ENCODE measurements around the gene SLC35F3.

SLC35F3 gene

DNA sequence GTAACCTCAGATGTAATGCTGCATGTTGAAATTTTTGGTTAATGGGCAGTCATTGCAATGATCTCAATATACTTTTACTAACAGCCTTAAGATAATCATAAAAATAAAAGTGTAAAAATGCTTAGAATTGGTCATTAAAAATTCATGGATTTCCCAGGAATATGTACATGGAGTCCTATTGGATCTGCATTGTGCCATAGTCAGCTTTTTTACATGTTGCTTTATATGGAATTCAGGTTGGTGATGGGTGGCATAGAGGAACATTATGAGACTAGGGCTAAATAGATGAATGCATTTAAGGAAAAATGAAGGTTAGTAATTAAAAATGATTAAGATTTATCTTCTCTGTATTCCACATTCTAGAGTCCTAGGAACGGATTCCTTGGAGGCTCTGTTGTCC is 103.2 kb downstream of the SLC35F3 start:
- DNase-seq (ENCODE audit: low read depth), result no peak
- no peak overlapping the region for H3K4me3 ChIP-seq (ENCODE audit: low read depth, low read length)

- DNase-seq (ENCODE audit: low read depth), result no peak
- H3K4me3 ChIP-seq (ENCODE audit: low read depth, low read length), result no peak overlapping the region
Observed at GRCh38 chr1:234008591-234008990, 104.1 kb downstream of the SLC35F3 start.

- DNase-seq (ENCODE audit: low read depth), result no peak
Observed at GRCh38 chr1:234009668-234010067, 105.2 kb downstream of the SLC35F3 start.

DNA sequence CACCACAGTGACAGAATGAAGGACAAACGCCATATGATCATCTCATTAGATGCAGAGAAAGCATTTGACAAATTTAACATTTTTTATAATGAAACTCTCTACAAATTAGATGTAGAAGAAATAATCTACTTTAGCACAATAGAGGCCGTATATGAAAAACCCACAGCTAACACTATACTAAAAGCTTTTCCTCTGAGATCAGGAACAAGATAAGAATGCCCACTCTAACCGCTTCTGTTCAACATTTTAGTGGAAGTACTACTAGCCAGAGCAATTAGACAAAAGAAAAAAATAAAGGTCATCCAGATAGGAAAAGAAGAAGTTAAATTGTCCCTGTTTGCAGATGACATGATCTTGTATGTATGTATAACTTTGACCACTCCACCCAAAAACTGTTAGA is 109.7 kb downstream of the SLC35F3 start:
- no peak for DNase-seq (ENCODE audit: low read depth)
- H3K4me3 ChIP-seq (ENCODE audit: low read depth, low read length), result no peak overlapping the region

More at GRCh38 chr1:234009668-234010067, 105.2 kb downstream of the SLC35F3 start:
- H3K4me3 ChIP-seq (ENCODE audit: low read depth, low read length), result no peak overlapping the region

- no peak overlapping the region for H3K4me3 ChIP-seq (ENCODE audit: low read depth, low read length)
- no peak for DNase-seq (ENCODE audit: low read depth)
Observed at GRCh38 chr1:234018816-234019215, 114.3 kb downstream of the SLC35F3 start.

- no peak overlapping the region for H3K4me3 ChIP-seq (ENCODE audit: low read depth, low read length)
- no peak for DNase-seq (ENCODE audit: low read depth)
Observed at GRCh38 chr1:234019387-234019786, 114.9 kb downstream of the SLC35F3 start.

DNA sequence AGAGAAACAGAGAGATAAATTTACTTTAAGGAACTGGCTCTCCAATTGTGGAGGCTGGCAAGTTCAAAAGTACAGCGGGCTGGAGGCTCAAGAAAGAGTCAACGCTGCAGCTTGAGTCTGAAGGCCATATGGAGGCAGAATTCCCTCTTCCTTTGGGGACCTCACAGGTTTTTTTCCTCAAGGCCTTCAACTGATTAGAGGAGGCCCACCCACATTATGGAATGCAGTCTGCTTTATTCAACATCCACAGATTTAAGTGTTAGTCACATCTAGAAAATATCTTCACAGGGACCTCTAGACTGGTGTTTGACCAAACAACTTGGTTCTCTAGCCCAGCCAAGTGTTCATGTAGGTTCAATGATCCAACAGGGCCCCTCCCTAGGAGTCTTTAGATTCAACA is 117.8 kb downstream of the SLC35F3 start:
- DNase-seq (ENCODE audit: low read depth), result no peak
- H3K4me3 ChIP-seq (ENCODE audit: low read depth, low read length), result no peak overlapping the region

DNA sequence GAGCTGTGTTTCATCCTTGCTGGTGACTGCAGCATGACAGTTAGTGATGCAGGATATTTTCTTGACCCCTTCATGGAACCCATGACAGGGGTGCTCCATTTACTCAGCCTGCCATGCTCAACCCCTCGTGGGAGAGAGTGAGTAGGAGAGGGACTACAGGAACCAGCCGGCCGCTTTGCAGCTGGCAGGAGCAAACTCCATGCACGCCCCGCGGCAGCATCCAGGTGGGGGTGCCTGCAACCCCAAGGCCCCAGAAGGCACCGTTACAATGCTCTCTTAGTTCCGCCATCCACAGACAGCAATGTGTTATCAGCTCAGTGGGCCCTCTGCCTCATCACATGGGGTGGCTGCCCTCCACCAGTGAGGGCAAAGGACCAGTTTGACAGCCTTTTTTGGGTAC is 135.1 kb downstream of the SLC35F3 start:
- no peak for DNase-seq (ENCODE audit: low read depth)

GRCh38 chr1:234040446-234041317 is 136.2 kb downstream of the SLC35F3 start:
- no peak for DNase-seq (ENCODE audit: low read depth)
- H3K4me3 ChIP-seq (ENCODE audit: low read depth, low read length), result no peak overlapping the region

More for the DNA sequence above, 135.1 kb downstream of the SLC35F3 start:
- no peak overlapping the region for H3K4me3 ChIP-seq (ENCODE audit: low read depth, low read length)

- H3K4me3 ChIP-seq (ENCODE audit: low read depth, low read length), result no peak overlapping the region
- no peak for DNase-seq (ENCODE audit: low read depth)
Observed at GRCh38 chr1:234044079-234044478, 139.6 kb downstream of the SLC35F3 start.

DNA sequence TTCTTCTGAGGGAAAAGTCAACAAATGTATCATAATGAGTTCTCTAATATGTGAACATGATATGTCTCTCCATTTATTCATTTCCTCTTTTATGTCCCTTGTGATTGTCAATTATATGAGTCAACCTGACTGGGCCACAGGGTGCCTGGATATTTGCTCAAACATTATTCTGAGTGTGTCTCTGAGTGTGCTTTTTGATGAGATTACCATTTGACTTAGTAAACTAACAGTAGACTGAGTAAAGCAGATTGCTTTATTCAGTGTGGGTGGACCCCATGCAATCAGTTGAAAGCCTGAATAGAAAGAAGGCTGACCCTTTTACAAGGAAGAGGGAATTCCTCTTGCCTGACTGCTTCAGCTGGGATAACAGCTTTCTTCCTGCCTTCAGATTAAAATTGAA is 142.6 kb downstream of the SLC35F3 start:
- no peak overlapping the region for H3K4me3 ChIP-seq (ENCODE audit: low read depth, low read length)
- DNase-seq (ENCODE audit: low read depth), result no peak

GRCh38 chr1:234062166-234062565 is 157.7 kb downstream of the SLC35F3 start:
- DNase-seq (ENCODE audit: low read depth), result no peak
- no peak overlapping the region for H3K4me3 ChIP-seq (ENCODE audit: low read depth, low read length)

DNA sequence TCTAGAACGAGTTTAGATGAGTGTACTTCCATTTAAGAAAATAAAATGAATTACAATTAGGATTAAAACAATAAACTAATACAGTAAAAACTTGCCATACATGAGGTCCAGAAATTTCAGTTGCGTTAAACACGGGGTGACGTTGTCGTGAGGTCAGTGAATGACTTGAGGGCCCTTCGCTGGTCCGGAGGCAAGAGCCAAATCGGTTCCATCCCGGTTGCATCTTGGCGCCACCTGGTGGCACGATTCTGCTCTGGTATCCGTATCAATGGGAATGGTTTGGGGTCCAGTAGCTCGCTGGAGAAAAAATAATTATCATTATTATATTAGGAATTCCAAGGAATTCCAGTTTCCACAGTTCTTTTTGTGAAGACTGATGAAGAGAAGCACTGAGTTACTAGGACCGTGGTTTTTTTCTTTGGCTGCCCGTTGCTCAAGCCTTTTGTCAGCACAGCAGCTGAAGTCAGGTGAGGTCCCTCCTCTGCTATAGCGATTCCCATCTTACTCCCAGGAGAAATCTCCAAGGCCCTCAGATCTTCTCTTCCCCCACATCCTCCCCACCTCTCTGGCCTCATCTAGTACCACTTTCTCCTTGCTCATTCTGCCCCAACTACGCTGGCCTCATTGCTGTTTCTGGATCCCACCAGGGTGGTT is 161.4 kb downstream of the SLC35F3 start:
- DNase-seq (ENCODE audit: low read depth), result peak; percentile 4
- H3K4me3 ChIP-seq (ENCODE audit: low read depth, low read length), result no peak overlapping the region

DNA sequence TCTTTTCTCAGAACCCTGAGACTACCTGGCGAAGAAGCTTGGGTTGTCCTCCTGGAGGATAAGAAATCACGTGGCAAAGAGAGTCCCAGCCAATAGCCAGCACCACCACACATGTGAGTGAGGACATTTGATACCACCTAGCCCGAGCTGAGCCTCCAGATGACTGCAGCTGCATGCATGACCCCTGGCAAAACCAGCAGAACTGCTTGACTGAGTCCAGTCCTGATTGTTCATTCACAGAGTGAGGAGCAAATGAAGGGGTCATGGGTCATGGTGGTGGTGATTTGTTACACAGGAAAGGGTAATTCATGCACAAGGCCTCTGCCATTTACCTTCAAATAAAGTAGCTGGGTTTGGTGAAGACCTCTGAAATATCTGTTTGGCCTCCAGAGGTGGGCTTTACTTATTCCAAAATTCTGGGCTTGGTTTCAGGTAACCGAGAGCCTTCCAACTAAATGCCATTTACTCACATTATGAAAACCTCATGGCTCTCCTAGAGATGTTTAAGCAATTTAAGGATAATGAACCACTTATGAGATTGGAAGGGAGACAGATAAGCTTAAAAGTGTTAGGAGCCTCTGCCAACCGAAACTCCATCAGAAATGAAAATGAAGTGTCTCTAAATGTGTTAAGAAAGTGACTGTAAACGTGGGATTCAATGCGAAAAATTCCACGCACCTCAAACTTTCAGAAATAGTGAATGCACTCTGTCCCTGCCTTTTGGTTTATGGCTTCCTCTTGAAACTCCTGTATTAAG is 163.3 kb downstream of the SLC35F3 start:
- no peak overlapping the region for H3K4me3 ChIP-seq (ENCODE audit: low read depth, low read length)
- no peak for DNase-seq (ENCODE audit: low read depth)

GRCh38 chr1:234069760-234070159 is 165.3 kb downstream of the SLC35F3 start:
- no peak overlapping the region for H3K4me3 ChIP-seq (ENCODE audit: low read depth, low read length)
- DNase-seq (ENCODE audit: low read depth), result no peak

- H3K4me3 ChIP-seq (ENCODE audit: low read depth, low read length), result no peak overlapping the region
- DNase-seq (ENCODE audit: low read depth), result no peak
Observed at GRCh38 chr1:234072793-234073192, 168.3 kb downstream of the SLC35F3 start.

DNA sequence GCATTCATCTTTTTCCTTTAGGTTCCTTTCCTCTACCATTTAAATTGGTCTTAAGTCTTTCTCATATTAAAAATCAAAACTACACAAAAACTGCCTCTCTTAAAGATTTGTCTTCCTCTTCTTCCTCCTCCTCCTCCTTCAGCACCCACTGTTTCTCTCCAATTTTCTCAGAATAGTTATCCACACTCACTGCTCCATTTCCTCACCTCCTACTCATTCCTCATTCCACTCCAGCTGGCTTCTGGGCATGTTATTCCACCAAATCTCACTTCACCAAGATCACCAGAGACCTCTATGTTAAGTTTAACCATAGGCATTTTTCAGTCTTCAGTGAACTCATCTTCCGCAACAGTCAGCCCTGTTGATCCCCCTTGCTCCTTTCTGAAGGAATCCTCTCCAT is 173.7 kb downstream of the SLC35F3 start:
- no peak for DNase-seq (ENCODE audit: low read depth)
- H3K4me3 ChIP-seq (ENCODE audit: low read depth, low read length), result no peak overlapping the region

GRCh38 chr1:234079896-234080295 is 175.4 kb downstream of the SLC35F3 start:
- no peak for DNase-seq (ENCODE audit: low read depth)
- no peak overlapping the region for H3K4me3 ChIP-seq (ENCODE audit: low read depth, low read length)

DNA sequence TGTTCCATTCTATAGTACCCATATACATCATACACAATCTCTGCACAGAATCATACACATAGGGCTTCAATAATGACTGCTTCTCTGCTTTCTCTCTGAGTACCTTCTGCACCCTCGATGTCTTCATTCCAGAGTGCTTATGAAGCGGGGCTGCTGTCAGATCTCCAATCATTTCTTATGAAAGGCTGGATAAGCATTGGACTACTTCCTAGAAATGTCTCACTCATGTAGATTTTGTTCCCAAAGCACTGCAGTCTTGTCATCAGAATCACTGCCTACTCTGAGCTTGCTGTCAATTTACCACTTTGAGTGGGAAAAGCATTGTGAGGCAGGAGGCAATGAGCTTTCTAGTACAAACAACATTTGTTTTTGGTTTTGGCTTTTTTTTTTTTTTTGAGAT is 179.0 kb downstream of the SLC35F3 start:
- DNase-seq (ENCODE audit: low read depth), result no peak

DNA sequence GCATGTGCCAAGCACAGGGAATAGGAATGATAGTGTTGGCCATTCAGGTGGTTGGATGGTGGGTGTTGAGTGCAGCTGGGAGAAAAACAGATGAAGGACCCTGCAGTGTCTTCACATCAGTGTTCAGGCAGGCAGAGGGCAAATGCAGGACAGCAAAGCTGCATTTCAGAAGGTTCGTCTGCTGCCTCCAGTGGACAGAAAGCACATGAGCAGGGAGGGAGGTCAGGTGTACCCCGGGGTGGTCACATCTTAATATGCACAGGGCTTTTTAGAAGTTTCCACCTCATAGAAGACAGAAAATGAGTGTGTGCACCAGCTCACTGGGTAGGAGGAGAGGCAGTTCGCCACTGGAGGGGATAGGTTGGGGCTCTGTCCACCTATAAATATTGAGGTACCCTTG is 184.9 kb downstream of the SLC35F3 start:
- H3K4me3 ChIP-seq (ENCODE audit: low read depth, low read length), result no peak overlapping the region
- no peak for DNase-seq (ENCODE audit: low read depth)

More for the DNA sequence above, 179.0 kb downstream of the SLC35F3 start:
- no peak overlapping the region for H3K4me3 ChIP-seq (ENCODE audit: low read depth, low read length)

Measured in skeletal muscle cell (primary cell).